GM19025 (cell line): ENCODE measurements around the gene DDX3X.
"Not testable (repeated sequence)": the region's sequence is repeated elsewhere in the genome, so short reads cannot be mapped to it uniquely, and the experiment has no call there.

ENCODE experiments used
- ATAC-seq: cut with Tn5 transposase; IDR thresholded peaks from one replicate; pipeline ENCODE4 v1.9.1; 2021; ENCODE audit warnings: mild to moderate bottlenecking, low read depth, moderate library complexity; ENCODE audit not compliant: unreplicated experiment

The DDX3X gene

DNA sequence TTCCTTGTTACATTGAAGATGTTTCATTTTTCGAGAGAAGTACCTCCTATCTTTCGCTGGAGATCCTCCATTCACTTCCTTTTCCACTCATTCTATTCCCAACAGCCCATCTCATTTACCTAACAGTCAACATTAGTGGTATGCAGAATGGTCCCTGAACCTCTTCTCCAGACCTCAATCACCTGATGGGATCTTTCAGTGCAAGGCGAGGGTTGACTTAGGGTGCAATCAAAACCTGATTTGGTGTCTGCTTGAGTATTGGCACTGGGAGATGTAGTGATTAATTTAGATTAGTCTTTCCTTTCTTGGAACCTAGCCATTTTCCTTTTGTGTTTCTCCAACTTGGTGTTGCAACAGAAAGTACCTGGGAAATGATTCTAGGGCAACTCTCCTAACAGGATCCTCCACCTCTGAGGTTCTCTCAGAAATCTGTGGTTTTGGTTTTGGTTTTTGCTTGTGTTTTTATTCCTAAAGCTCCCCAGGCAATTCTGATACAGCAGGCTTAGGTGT lies 18.4 kb downstream of the DDX3X start:
- ATAC-seq, result no peak

GRCh38 chrX:41353985-41354384 lies 20.0 kb downstream of the DDX3X start:
- ATAC-seq, result no peak

- ATAC-seq, result no peak
These were observed 35.2 kb downstream of the DDX3X start for GRCh38 chrX:41369152-41369551.

- ATAC-seq, result not testable (repeated sequence)
These were observed 37.6 kb downstream of the DDX3X start for GRCh38 chrX:41371575-41371974.

DNA sequence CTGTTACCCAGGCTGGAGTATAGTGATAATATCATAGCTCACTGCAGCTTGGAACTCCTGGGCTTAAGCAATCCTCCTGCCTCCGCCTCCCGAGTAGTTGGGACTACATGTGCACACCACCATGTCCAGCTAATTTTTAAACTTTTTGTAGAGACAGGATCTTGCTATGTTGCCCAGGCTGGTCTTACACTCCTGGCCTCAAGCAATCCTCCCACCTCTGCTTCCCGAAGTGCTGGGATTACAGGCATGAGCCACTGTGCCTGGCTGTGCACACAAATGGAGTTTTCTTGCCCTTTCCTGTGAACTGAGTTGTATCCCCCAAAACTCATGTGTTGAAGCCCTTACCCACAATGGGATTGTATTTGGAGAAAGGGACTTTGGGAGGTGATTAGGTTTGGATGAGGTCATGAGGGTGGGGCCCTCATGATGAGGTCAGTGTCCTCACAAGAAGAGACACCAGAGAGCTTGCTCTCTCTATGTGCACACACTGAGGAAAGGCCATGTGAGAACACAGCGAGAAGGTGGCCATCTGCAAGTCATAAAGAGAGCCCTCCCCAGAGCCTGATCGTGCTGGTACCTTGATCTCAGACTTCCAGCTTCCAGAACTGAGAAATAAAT lies 40.1 kb downstream of the DDX3X start:
- no peak for ATAC-seq

- ATAC-seq, result no peak
These were observed 43.7 kb downstream of the DDX3X start for GRCh38 chrX:41377624-41378023.

DNA sequence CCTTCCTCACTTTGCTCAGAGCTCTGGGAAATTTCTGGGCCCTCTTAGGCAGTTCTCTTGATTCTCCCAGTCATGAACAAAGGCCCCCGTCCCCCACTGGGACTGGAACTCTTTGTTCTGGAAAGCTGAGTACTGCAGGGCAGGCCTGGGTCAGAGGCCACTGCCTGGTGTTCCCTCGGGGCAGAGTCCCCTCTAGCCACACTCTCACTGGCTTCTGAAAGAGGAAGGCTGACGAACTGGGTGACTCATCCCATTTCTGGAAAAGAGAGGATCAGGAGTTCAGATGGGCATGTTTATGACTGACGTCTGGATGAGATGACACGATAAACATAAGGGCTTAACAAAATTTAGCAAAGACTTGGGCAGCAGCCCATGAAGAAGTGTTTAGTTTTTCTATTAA lies 47.7 kb downstream of the DDX3X start:
- no peak for ATAC-seq

GRCh38 chrX:41382714-41383645 lies 49.0 kb downstream of the DDX3X start:
- ATAC-seq, result no peak

- no peak for ATAC-seq
These were observed 50.2 kb downstream of the DDX3X start for GRCh38 chrX:41384051-41384705.

DNA sequence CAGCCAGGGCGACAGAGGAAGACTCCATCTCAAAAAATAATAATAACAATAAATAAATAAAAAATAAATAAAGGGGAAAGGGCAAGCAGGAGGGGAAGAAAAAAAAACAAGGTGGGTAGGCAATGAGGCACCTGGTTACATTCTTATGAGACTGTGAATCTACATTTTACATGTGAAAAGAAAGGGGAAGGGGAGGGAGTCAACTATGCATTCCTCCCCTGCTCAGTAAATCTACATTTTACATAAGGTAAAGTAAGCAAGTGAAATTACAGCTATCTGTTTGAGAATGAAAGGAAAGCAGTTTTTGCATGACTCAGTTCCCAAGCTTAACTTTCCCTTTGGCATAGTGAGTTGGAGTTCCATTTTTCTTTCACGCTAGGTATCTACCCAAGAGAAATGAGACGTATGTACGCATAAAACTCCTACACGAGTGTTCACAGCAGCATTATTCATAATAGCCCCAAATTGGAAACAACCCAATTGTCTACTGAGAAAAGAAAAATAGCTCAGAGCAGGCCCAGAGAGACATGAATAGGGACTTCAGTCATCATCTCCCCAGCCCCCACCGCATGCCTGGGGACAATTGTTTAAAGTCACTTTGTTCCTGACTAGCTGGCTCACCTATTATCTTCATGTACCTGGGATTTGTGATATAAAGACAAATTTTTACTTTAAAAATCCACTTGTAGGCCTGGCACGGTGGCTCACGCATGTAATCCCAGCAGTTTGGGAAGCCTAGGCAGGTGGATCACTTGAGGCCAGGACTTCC lies 52.4 kb downstream of the DDX3X start:
- ATAC-seq, result no peak

DNA sequence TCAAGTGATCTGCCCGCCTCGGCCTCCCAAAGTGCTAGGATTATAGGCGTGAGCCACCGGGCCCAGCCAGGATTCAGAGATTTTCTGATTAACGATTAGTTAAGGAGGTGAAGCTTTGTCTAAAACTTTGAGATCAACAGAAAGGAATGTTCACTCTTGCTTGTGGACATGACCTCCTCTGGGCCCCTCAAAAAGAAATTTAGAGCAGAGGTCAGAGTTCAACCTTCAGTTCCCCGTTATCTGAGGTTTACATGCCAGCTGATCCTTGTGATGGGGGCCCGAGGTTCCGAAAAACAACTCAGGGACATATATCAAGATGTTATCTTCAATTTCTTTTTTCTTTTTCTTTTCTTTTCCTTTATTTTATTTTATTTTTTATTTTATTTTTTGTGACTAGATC lies 54.6 kb downstream of the DDX3X start:
- no peak for ATAC-seq

- ATAC-seq, result no peak
These were observed 55.4 kb downstream of the DDX3X start for GRCh38 chrX:41389311-41389888.

DNA sequence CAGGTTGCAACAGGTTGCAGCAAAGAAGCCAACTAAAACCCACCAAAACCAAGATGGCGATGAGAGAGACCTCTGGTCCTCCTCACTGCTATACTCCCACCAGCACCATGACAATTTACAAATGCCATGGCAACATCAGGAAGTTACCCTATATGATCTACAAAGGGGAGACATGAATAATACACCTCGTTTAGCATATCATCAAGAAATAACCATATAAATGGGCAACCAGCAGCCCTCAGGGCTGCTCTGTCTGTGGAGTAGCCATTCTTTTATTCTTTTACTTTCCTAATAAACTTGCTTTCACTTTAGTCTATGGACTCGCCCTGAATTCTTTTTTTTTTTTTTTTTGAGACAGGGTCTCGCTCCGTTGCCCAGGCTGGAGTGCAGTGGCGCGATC lies 56.6 kb downstream of the DDX3X start:
- ATAC-seq, result not testable (repeated sequence)

- no peak for ATAC-seq
These were observed 57.6 kb downstream of the DDX3X start for GRCh38 chrX:41391606-41392005.

- no peak for ATAC-seq
These were observed 60.3 kb downstream of the DDX3X start for GRCh38 chrX:41394293-41394692.

DNA sequence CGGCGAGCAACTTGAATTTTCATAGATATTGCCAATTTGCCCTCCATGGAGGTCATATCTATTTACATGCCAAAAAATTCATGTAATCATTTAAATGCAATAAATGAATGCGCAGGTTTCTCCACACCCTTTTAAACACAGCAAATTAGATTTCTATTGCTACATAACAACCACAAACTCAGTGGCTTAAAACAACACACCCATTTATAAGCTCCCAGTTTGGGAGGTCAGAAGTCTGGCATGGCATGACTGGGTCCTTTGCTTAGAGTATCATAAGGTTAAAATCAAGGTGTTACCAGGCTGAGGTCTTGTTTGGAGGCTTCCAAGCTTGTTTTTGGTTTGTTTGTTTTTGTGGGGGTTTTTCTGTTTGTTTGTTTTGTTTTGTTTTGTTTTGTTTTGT lies 63.3 kb downstream of the DDX3X start:
- ATAC-seq, result no peak

- no peak for ATAC-seq
These were observed 63.8 kb downstream of the DDX3X start for GRCh38 chrX:41397768-41398167.

DNA sequence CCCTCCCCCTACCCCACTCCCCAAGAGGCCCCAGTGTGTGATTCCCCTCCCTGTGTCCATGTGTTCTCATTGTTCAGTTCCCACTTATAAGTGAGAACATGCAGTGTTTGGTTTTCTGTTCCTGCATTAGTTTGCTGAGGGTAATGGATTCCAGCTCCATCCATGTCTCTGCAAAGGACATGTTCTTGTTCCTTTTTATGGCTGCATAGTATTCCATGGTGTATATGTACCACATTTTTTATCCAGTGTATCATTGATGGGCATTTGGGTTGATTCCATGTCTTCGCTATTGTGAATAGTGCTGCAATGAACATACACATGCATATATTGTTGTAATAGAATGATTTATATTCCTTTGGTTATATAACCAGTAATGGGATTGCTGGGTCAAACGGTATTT lies 68.6 kb downstream of the DDX3X start:
- ATAC-seq, result not testable (repeated sequence)

DNA sequence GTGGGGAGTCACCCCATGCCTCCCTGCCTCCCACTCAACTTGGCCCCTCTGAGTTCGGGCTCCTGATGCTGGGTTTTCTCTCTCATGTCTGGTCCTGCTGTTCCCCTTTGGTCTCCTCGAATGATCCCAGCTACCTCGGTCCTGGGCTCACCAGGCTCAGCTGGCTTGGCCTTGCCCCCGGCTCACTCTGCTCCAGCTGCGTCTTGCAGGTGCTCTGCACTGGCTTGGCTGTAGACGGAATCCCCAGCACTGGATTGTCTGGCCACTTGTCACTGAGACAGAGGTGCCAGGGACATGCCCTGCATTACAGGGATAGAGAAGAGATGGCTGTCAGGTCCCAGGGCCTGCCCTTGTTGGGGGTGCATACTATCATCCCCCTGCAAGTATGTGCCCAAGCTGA lies 71.6 kb downstream of the DDX3X start:
- ATAC-seq, result no peak

DNA sequence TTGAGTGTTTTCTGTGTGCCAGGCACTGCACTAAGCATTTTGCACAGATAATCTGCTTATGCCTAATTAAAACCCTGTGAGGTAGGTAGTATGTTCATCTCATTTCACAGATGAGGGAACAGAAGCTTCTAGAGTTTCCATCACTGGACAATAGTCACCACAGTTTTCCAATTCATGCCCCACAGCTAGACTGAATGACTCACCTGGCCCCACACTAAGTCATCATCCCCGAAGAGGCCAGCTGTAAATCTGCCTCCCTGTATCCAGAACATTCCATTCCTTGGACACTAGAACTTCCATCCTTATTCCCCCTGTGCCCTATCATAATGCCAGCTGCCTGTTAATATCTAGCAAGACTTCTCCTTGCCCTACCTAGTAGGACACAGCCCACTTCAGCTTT lies 72.2 kb downstream of the DDX3X start:
- ATAC-seq, result no peak
